Measurements from ENCODE around the gene UCN2.

DNA sequence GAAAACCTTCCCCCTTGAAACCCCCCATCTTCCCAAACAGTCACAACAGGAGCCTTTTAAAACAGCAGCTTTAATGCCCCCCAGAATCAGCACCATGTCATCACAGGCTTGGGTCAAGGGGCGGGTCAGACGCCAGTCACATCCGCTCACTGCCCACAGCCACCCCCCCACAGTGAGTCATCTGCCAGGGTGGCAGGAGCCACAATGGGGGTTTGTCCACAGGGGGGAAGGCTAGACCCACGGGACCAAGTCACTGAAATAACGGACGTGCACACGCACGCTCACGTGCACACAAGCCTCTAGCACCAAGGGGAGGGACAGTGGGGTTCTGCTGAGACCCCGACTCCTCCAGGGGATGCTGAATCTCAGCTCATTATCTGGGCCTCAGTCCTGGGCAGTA is 441 bp upstream of the UCN2 start:
- TF ChIP-seq POLR2A (IDR thresholded peaks at IDR 0.05) = no peak
- TF ChIP-seq, protein P1, sequence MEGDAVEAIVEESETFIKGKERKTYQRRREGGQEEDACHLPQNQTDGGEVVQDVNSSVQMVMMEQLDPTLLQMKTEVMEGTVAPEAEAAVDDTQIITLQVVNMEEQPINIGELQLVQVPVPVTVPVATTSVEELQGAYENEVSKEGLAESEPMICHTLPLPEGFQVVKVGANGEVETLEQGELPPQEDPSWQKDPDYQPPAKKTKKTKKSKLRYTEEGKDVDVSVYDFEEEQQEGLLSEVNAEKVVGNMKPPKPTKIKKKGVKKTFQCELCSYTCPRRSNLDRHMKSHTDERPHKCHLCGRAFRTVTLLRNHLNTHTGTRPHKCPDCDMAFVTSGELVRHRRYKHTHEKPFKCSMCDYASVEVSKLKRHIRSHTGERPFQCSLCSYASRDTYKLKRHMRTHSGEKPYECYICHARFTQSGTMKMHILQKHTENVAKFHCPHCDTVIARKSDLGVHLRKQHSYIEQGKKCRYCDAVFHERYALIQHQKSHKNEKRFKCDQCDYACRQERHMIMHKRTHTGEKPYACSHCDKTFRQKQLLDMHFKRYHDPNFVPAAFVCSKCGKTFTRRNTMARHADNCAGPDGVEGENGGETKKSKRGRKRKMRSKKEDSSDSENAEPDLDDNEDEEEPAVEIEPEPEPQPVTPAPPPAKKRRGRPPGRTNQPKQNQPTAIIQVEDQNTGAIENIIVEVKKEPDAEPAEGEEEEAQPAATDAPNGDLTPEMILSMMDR (IDR thresholded peaks at IDR 0.05) = no peak
